Measurements from ENCODE around the gene WDR36.
"Not testable (repeated sequence)": the region's sequence is repeated elsewhere in the genome, so short reads cannot be mapped to it uniquely, and the experiment has no call there.

Gene WDR36

DNA sequence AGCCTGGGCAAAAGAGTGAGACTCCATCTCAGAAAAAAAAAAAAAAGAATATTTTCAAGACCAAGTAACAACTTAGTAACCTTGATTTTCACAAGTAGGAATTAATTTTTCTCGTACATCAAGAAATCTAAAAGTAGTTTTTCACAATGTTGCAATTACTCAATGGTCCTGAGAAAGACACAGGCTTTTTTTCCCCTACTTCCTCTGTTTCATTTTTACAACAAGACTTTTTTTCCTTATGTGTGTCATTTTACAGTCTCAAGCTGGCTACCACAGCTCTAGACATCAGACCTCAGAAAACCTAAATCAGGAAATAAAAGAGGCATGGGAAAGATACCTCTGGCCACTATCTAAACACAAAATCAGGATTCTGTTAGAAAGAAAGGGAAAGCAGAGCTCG is 45.9 kb downstream of the WDR36 start:
- Histone ChIP-seq H3K27me3 (replicated peaks; ENCODE audit: control insufficient read depth, insufficient read depth, low read length) (no peaks in the 10 kb centered on the region), H3K9me3 (ENCODE audit: control insufficient read depth, low read length) (no peaks in the 10 kb centered on the region), H3K9ac (ENCODE audit: low read length) (no peak overlapping the region), H3K4me1 (ENCODE audit: control insufficient read depth, insufficient read depth, low read length) (peaks cover 24% of the 10 kb centered on the region), H3K36me3 (ENCODE audit: control insufficient read depth, insufficient read depth, low read length, severe bottlenecking) (no peaks in the 10 kb centered on the region), H3K4me3 (ENCODE audit: low read length) (no peak overlapping the region)
- DNase-seq (ENCODE audit: low read depth), result no peak

DNA sequence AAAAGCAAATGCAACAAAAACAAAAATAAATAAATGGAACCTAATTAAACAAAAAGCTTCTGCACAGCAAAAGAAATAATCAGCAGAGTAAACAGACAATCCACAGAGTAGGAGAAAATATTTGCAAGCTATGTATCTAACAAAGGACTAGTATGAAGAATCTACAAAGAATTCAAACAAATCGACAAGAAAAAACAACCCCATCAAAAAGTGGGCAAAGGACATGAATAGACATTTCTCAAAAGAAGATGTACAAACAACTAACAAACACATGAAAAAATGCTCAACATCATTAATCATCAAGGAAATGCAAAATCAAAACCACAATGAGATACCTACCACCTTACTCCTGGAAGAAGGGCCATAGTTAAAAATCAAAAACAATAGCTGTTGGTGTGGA is 49.3 kb downstream of the WDR36 start:
- DNase-seq (ENCODE audit: low read depth); H3K9me3 ChIP-seq (ENCODE audit: control insufficient read depth, low read length); H3K9ac ChIP-seq (ENCODE audit: low read length); H3K36me3 ChIP-seq (ENCODE audit: control insufficient read depth, insufficient read depth, low read length, severe bottlenecking); H3K4me3 ChIP-seq (ENCODE audit: low read length); H3K27me3 ChIP-seq (replicated peaks; ENCODE audit: control insufficient read depth, insufficient read depth, low read length): not testable (repeated sequence)
- H3K4me1 ChIP-seq (ENCODE audit: control insufficient read depth, insufficient read depth, low read length), result peaks cover 17% of the 10 kb centered on the region

DNA sequence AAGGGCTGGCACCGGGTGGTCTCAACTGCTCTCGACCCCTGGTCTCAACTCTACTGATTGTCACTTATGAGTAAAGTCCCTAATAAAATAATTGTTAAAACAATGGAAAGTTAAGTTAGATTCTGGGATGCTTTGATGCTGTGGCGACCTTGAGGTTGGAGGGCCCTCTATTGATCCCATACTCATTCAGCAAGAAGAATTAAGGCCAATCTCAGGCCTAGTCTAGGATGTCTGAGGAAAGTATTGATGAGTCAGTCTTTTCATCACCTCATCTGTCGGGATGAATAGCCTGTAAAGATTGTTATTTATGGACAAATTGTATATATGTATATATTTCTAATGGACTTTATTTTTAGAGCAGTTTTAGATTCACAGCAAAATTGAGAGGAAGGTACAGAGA is 50.8 kb downstream of the WDR36 start:
- Histone ChIP-seq H3K9ac (ENCODE audit: low read length) (no peak overlapping the region), H3K4me3 (ENCODE audit: low read length) (no peak overlapping the region), H3K36me3 (ENCODE audit: control insufficient read depth, insufficient read depth, low read length, severe bottlenecking) (no peaks in the 10 kb centered on the region), H3K27me3 (replicated peaks; ENCODE audit: control insufficient read depth, insufficient read depth, low read length) (no peaks in the 10 kb centered on the region), H3K9me3 (ENCODE audit: control insufficient read depth, low read length) (no peaks in the 10 kb centered on the region), H3K4me1 (ENCODE audit: control insufficient read depth, insufficient read depth, low read length) (peaks cover 17% of the 10 kb centered on the region)
- DNase-seq (ENCODE audit: low read depth), result no peak

DNA sequence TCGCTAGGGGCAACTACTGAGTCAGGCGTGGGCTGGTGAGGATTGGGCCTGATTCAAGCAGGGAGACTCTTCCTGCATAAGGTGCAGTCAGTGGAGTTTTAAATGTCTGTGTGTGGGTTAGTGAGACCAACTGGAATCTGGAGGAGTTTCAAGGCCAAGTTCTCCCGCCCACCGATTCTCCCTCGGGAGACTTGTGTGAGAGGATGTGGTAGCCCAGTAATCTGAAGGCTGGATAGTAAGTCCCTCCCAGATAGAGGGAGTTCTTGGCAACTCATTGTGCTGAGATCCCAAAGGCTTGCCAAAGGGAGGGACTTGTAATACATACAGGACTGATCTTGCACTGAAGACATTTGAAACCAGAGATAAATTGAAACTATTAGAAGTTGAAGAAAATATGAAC is 51.8 kb downstream of the WDR36 start:
- Histone ChIP-seq H3K36me3 (ENCODE audit: control insufficient read depth, insufficient read depth, low read length, severe bottlenecking) (no peaks in the 10 kb centered on the region), H3K27me3 (replicated peaks; ENCODE audit: control insufficient read depth, insufficient read depth, low read length) (no peaks in the 10 kb centered on the region), H3K4me1 (ENCODE audit: control insufficient read depth, insufficient read depth, low read length) (peaks cover 17% of the 10 kb centered on the region), H3K9me3 (ENCODE audit: control insufficient read depth, low read length) (no peaks in the 10 kb centered on the region), H3K4me3 (ENCODE audit: low read length) (peak overlapping the region; percentile 70), H3K9ac (ENCODE audit: low read length) (no peak overlapping the region)
- DNase-seq (ENCODE audit: low read depth), result peak; percentile 73

DNA sequence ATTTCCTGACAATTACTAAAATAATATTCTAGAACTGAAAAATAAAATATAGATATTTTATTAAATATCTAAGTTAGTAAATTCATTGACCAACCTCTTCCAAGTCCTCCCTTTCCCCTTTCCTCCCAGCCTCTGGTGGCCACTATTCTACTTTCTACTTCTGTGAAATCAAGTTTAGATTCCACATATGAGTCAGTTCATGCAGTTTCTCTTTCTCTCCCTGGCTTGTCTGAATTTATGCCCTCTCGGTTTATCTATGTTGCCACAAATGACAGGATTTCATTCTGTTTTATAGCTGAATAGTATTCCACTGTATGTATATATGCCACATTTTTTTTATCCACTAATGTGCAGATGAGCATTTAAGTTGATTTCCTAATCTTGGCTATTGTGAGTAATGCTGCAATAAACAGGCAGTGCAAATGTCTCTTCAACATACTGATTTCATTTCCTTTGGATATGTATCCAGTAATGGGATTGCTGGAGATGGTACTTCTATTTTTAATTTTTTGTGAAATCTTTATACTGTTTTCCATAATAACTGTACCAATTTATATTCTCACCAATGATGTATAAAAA is 52.3 kb downstream of the WDR36 start:
- H3K4me3 ChIP-seq (ENCODE audit: low read length), result peak overlapping the region; percentile 70
- H3K36me3 ChIP-seq (ENCODE audit: control insufficient read depth, insufficient read depth, low read length, severe bottlenecking), result no peaks in the 10 kb centered on the region
- no peaks in the 10 kb centered on the region for H3K27me3 ChIP-seq (replicated peaks; ENCODE audit: control insufficient read depth, insufficient read depth, low read length)
- H3K9ac ChIP-seq (ENCODE audit: low read length), result peak overlapping the region; percentile 62
- H3K4me1 ChIP-seq (ENCODE audit: control insufficient read depth, insufficient read depth, low read length), result peaks cover 17% of the 10 kb centered on the region
- no peaks in the 10 kb centered on the region for H3K9me3 ChIP-seq (ENCODE audit: control insufficient read depth, low read length)
- peak; percentile 25 for DNase-seq (ENCODE audit: low read depth)

DNA sequence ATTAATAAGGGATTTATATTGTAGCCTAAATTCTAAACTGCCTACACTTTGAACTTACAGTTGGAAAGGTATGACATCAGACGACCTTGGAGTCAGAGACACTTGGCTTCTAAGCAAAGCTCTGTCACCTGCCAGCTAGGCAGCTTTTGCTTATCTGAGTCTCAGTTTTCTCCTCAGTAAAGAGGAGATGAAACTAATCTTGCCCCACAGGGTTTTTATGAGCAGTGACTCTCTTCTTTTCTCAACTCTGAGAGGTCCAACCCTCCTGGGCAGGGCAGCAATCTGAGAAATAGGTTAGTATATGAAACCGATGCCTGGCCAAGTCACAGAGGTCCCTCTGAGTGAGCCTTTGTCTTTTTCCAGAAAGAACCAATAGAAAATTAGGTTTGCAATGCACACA is 53.9 kb downstream of the WDR36 start:
- Histone ChIP-seq H3K4me1 (ENCODE audit: control insufficient read depth, insufficient read depth, low read length) (peaks cover 17% of the 10 kb centered on the region), H3K4me3 (ENCODE audit: low read length) (no peak overlapping the region), H3K36me3 (ENCODE audit: control insufficient read depth, insufficient read depth, low read length, severe bottlenecking) (no peaks in the 10 kb centered on the region), H3K9me3 (ENCODE audit: control insufficient read depth, low read length) (no peaks in the 10 kb centered on the region), H3K9ac (ENCODE audit: low read length) (no peak overlapping the region), H3K27me3 (replicated peaks; ENCODE audit: control insufficient read depth, insufficient read depth, low read length) (no peaks in the 10 kb centered on the region)
- DNase-seq (ENCODE audit: low read depth), result no peak

DNA sequence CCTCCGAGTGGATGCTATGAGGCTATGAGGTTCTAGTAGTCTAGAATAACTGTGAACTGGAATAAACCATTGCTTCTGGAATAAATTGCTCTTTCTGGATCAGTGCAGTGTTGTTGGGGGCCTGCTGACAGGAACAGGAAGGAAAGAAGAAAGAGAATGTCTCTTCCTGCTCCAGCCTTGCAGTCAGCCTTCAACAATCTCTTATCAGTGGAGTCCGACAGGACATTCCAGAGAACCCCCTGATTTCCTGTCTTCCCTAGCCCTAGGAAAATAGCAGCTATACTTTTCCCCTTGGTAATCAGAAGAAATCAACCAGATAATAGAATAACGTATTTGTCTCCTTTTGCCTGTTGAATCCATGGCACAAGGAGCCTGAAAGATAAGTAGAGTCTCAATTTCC is 55.4 kb downstream of the WDR36 start:
- peaks cover 17% of the 10 kb centered on the region for H3K4me1 ChIP-seq (ENCODE audit: control insufficient read depth, insufficient read depth, low read length)
- H3K4me3 ChIP-seq (ENCODE audit: low read length), result no peak overlapping the region
- no peaks in the 10 kb centered on the region for H3K36me3 ChIP-seq (ENCODE audit: control insufficient read depth, insufficient read depth, low read length, severe bottlenecking)
- no peaks in the 10 kb centered on the region for H3K9me3 ChIP-seq (ENCODE audit: control insufficient read depth, low read length)
- no peaks in the 10 kb centered on the region for H3K27me3 ChIP-seq (replicated peaks; ENCODE audit: control insufficient read depth, insufficient read depth, low read length)
- DNase-seq (ENCODE audit: low read depth), result no peak
- H3K9ac ChIP-seq (ENCODE audit: low read length), result no peak overlapping the region

DNA sequence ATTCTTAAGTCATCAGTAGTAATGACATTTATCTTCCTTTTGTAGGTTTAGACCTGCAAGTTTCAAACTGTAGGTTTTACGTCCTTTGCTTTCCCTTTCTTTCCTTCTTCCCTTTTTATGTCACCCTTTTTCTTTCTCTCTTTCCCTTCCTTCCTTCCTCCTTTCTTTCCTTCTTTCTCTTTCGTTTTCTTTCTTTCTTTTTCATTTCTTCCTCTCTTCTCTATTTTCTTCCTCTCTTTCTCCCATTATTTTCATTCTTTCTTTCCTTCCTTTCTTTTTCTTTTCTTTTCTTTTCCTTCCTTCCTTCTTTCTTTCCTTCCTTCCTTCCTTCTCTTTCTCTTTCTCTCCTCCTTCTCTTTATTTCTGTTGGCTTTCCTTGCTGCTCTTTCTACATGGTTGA is 59.9 kb downstream of the WDR36 start:
- no peaks in the 10 kb centered on the region for H3K27me3 ChIP-seq (replicated peaks; ENCODE audit: control insufficient read depth, insufficient read depth, low read length)
- no peak for DNase-seq (ENCODE audit: low read depth)
- no peaks in the 10 kb centered on the region for H3K36me3 ChIP-seq (ENCODE audit: control insufficient read depth, insufficient read depth, low read length, severe bottlenecking)
- no peak overlapping the region for H3K4me3 ChIP-seq (ENCODE audit: low read length)
- no peaks in the 10 kb centered on the region for H3K9me3 ChIP-seq (ENCODE audit: control insufficient read depth, low read length)
- H3K4me1 ChIP-seq (ENCODE audit: control insufficient read depth, insufficient read depth, low read length), result no peaks in the 10 kb centered on the region
- H3K9ac ChIP-seq (ENCODE audit: low read length), result no peak overlapping the region

DNA sequence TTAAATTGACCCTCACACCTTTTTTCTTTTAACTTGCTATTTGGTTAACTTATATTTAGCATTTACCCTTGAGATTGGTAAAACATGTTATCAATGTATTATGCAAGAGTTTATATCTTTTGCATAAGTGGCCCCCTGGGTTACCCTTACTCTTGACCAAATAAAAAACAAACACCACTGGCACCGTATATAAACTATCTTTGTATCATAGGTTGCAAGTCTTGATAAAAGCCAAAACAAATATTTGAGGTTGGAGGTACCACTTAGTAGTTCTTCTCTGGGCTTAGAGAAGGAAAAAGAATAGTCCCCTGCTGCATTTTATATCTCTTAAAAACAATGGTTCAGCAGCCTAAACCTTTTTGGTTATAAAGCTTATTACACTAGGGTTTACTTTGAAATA is 61.3 kb downstream of the WDR36 start:
- H3K4me1 ChIP-seq (ENCODE audit: control insufficient read depth, insufficient read depth, low read length), result no peaks in the 10 kb centered on the region

DNA sequence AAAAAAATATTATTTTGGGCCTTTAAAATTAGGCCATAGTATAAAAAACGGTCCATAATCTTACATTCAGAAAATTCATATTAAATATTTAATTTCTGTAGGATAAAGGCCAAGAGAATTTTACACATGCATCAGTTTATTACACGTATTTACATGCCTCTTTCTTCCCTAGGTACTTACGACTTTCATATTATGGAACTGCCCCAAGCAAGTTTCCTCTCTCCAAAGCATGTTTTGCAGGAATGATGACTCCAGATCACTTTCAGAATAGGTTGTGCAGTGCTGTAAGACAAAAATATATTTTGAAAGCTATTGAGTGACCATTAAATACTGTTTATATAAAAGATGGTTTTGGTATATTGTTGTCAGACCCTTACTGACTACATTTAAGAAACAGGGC is 61.8 kb downstream of the WDR36 start:
- H3K9ac ChIP-seq (ENCODE audit: low read length), result no peak overlapping the region
- no peaks in the 10 kb centered on the region for H3K9me3 ChIP-seq (ENCODE audit: control insufficient read depth, low read length)
- no peaks in the 10 kb centered on the region for H3K4me1 ChIP-seq (ENCODE audit: control insufficient read depth, insufficient read depth, low read length)
- DNase-seq (ENCODE audit: low read depth), result no peak
- no peaks in the 10 kb centered on the region for H3K27me3 ChIP-seq (replicated peaks; ENCODE audit: control insufficient read depth, insufficient read depth, low read length)
- no peak overlapping the region for H3K4me3 ChIP-seq (ENCODE audit: low read length)
- no peaks in the 10 kb centered on the region for H3K36me3 ChIP-seq (ENCODE audit: control insufficient read depth, insufficient read depth, low read length, severe bottlenecking)

More for the DNA sequence above, 61.3 kb downstream of the WDR36 start:
- no peaks in the 10 kb centered on the region for H3K36me3 ChIP-seq (ENCODE audit: control insufficient read depth, insufficient read depth, low read length, severe bottlenecking)
- no peaks in the 10 kb centered on the region for H3K27me3 ChIP-seq (replicated peaks; ENCODE audit: control insufficient read depth, insufficient read depth, low read length)
- no peaks in the 10 kb centered on the region for H3K9me3 ChIP-seq (ENCODE audit: control insufficient read depth, low read length)
- DNase-seq (ENCODE audit: low read depth), result no peak
- no peak overlapping the region for H3K9ac ChIP-seq (ENCODE audit: low read length)
- H3K4me3 ChIP-seq (ENCODE audit: low read length), result no peak overlapping the region

DNA sequence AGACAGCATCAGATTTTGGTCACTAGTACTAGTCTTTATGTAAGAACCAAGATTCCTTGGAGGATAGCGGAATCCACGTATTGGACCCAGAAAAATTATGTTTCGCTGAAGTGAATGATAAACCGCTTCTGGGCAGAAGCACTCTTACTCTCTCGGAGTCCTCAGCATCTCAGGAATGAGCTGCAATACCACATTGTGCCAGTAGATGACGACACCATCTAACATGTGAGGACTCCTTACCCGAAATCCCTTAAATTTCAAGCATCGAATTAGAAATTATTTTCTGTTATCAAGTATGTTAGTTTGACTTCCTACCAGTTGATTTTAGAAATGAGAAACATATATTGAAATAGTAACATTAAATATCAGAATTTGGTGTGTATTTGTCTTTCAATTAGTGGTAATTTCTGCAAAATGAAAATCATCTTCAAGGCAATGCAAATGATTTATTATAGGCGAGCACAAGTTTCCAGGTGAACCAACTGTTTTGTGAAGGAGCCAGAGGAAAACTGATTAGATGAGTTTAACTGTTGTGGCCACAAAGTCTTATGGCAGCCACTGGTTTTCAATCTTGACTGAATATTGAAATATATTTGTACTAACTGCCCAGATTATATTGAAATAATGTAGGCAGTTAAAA is 66.1 kb downstream of the WDR36 start:
- peak; percentile 91 for DNase-seq (ENCODE audit: low read depth)
- H3K27me3 ChIP-seq (replicated peaks; ENCODE audit: control insufficient read depth, insufficient read depth, low read length), result no peaks in the 10 kb centered on the region
- no peaks in the 10 kb centered on the region for H3K36me3 ChIP-seq (ENCODE audit: control insufficient read depth, insufficient read depth, low read length, severe bottlenecking)
- H3K4me3 ChIP-seq (ENCODE audit: low read length), result no peak overlapping the region
- H3K9me3 ChIP-seq (ENCODE audit: control insufficient read depth, low read length), result no peaks in the 10 kb centered on the region
- no peak overlapping the region for H3K9ac ChIP-seq (ENCODE audit: low read length)
- no peaks in the 10 kb centered on the region for H3K4me1 ChIP-seq (ENCODE audit: control insufficient read depth, insufficient read depth, low read length)

DNA sequence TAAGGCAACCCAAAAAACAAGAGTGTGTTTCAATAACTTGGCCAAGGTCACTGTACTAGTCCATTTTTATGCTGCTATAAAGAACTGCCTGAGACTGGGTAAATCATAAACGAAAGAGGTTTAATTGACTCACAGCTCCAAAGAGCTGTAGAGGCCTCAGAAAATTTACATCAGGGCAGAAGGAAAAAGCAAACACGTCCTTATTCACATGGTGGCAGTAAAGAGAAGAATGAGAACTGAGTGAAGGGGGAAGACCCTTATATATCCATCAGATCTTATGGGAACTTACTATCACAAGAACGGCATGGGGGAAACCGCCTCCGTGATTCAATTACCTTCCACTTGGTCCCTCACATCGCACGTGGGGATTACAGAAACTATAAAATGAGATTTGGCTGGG is 67.7 kb downstream of the WDR36 start:
- H3K4me1 ChIP-seq (ENCODE audit: control insufficient read depth, insufficient read depth, low read length), result no peaks in the 10 kb centered on the region
- H3K9me3 ChIP-seq (ENCODE audit: control insufficient read depth, low read length), result no peaks in the 10 kb centered on the region
- H3K9ac ChIP-seq (ENCODE audit: low read length), result no peak overlapping the region
- H3K36me3 ChIP-seq (ENCODE audit: control insufficient read depth, insufficient read depth, low read length, severe bottlenecking), result no peaks in the 10 kb centered on the region
- H3K27me3 ChIP-seq (replicated peaks; ENCODE audit: control insufficient read depth, insufficient read depth, low read length), result no peaks in the 10 kb centered on the region
- H3K4me3 ChIP-seq (ENCODE audit: low read length), result no peak overlapping the region
- DNase-seq (ENCODE audit: low read depth), result no peak
